Kidney glomerular epithelial cell (primary cell): ENCODE measurements around the gene PRLR.
"Not testable (repeated sequence)": the region's sequence is repeated elsewhere in the genome, so short reads cannot be mapped to it uniquely, and the experiment has no call there.

ENCODE experiments used
- DNase-seq: peaks from one replicate; lab custom pipeline; 2025; lab: John Stamatoyannopoulos, UW

The PRLR gene

GRCh38 chr5:35230038-35230611 is at the start of gene PRLR:
PRLR (minus strand) TSS chr5:35230487; CDS start chr5:35089620, 140,867 bp downstream.
- DNase-seq = peak; percentile 17

- DNase-seq = no peak
Measured at GRCh38 chr5:35274839-35275509, 44.7 kb upstream of the PRLR start.

GRCh38 chr5:35269006-35269405 is 38.7 kb upstream of the PRLR start:
- DNase-seq = no peak

GRCh38 chr5:35266276-35266675 is 36.0 kb upstream of the PRLR start:
- DNase-seq = no peak

- no peak for DNase-seq
Measured at GRCh38 chr5:35264509-35264908, 34.2 kb upstream of the PRLR start.

GRCh38 chr5:35263266-35263877 is 33.1 kb upstream of the PRLR start:
- DNase-seq = no peak

- DNase-seq = no peak
Measured at GRCh38 chr5:35253582-35253981, 23.3 kb upstream of the PRLR start.

- no peak for DNase-seq
Measured at GRCh38 chr5:35252963-35253362, 22.7 kb upstream of the PRLR start.

GRCh38 chr5:35248843-35249780 is 18.8 kb upstream of the PRLR start:
- DNase-seq = no peak

- DNase-seq = peak; percentile 70
Measured at GRCh38 chr5:35247648-35248034, 17.4 kb upstream of the PRLR start.

- no peak for DNase-seq
Measured at GRCh38 chr5:35246900-35247647, 16.8 kb upstream of the PRLR start.

GRCh38 chr5:35246411-35246810 is 16.1 kb upstream of the PRLR start:
- peak; percentile 11 for DNase-seq

GRCh38 chr5:35245371-35245770 is 15.1 kb upstream of the PRLR start:
- not testable (repeated sequence) for DNase-seq

- DNase-seq = no peak
Measured at GRCh38 chr5:35244171-35244570, 13.9 kb upstream of the PRLR start.

GRCh38 chr5:35242702-35243258 is 12.5 kb upstream of the PRLR start:
- no peak for DNase-seq

GRCh38 chr5:35240892-35241291 is 10.6 kb upstream of the PRLR start:
- no peak for DNase-seq

GRCh38 chr5:35239911-35240610 is 9.8 kb upstream of the PRLR start:
- DNase-seq = no peak

GRCh38 chr5:35239476-35239875 is 9.2 kb upstream of the PRLR start:
- no peak for DNase-seq

- peak; percentile 29 for DNase-seq
Measured at GRCh38 chr5:35237580-35238376, 7.5 kb upstream of the PRLR start.

GRCh38 chr5:35236770-35237169 is 6.5 kb upstream of the PRLR start:
- no peak for DNase-seq
